Panc1 (cell line): ENCODE measurements around the gene PPP1CA. TPM values are rescaled to one million over a fixed set of nuclear protein-coding genes. Genes with fewer than 3 reads are reported as not detected.

Experiments
- ATAC-seq: fragments of 200-7000 bp; cut with Tn5 transposase; 2 replicates; pipeline ENCODE4 v1.9.1; 2020; ENCODE audit warnings: mild to moderate bottlenecking, moderate library complexity
- BruUV-seq: library from RNA; stranded (reverse); fragments of 400-500 nt; replicated peaks from 2 replicates; lab custom pipeline; 2021; lab: Mats Ljungman, UMichigan
- CTCF ChIA-PET: fragments of 300-600 bp; sonication (Branson Sonifier 250); formaldehyde crosslinking; loops from one replicate; lab custom pipeline; 2022; ENCODE audit warnings: antibody characterized with exemption; lab: Charles Lee
- POLR2A ChIA-PET: fragments of 300-600 bp; sonication (Branson Sonifier 250); formaldehyde crosslinking; loops from one replicate; lab custom pipeline; 2022; ENCODE audit warnings: antibody characterized with exemption; lab: Charles Lee
- DNase-seq: peaks from one replicate; pipeline ENCODE4 v3.0.0-alpha.2; 2010; ENCODE audit warnings: low read depth, low spot score
- H3K27ac ChIP-seq: 2 replicates; pipeline ENCODE4 v1.5.1; 2011; ENCODE audit warnings: mild to moderate bottlenecking, low read length, inconsistent platforms
- H3K27me3 ChIP-seq: fragments of 200-500 bp; sonication (Bioruptor generic); 2 replicates; pipeline ENCODE4 v1.6.0; 2014; ENCODE audit warnings: low read length, inconsistent platforms; ENCODE audit not compliant: control insufficient read depth, insufficient read depth
- H3K36me3 ChIP-seq: fragments of 200-500 bp; sonication (Bioruptor generic); 2 replicates; pipeline ENCODE4 v1.5.1; 2014; ENCODE audit warnings: inconsistent platforms, mild to moderate bottlenecking, low read length, moderate library complexity; ENCODE audit not compliant: control insufficient read depth, insufficient read depth
- H3K4me1 ChIP-seq: 2 replicates; pipeline ENCODE4 v1.5.1; 2011; ENCODE audit warnings: inconsistent platforms, mild to moderate bottlenecking, low read length, moderate library complexity; ENCODE audit not compliant: control insufficient read depth, insufficient read depth
- H3K4me3 ChIP-seq, 2 experiments: 2 replicates each; pipeline ENCODE4 v1.5.1; 2011 to 2012; ENCODE audit warnings: low read depth in 2 of 2, low read length in 2 of 2, mild to moderate bottlenecking in 2 of 2, inconsistent platforms in 1 of 2, moderate library complexity in 1 of 2
- H3K9me3 ChIP-seq: fragments of 200-500 bp; sonication (Bioruptor generic); 2 replicates; pipeline ENCODE4 v1.5.1; 2014; ENCODE audit warnings: low read depth, mild to moderate bottlenecking, inconsistent platforms, low read length, moderate library complexity; ENCODE audit not compliant: control insufficient read depth, insufficient read depth
- POLR2AphosphoS5 ChIP-seq: IDR thresholded peaks from 2 replicates; pipeline ENCODE4 v1.6.1; 2012; ENCODE audit warnings: mild to moderate bottlenecking, low read depth, low read length, moderate library complexity
- SIN3A ChIP-seq: IDR thresholded peaks from 2 replicates; pipeline ENCODE4 v1.6.1; 2012; ENCODE audit warnings: low read depth, mild to moderate bottlenecking, low read length, moderate library complexity, borderline replicate concordance; ENCODE audit not compliant: insufficient read depth
- TCF7L2 ChIP-seq: IDR thresholded peaks from 2 replicates; pipeline ENCODE4 v1.6.1; 2011; ENCODE audit warnings: mild to moderate bottlenecking, low read depth, low read length, inconsistent platforms
- in situ Hi-C: cut with HindIII; loops from 2 replicates; pipeline ENCODE4 v1.10.0; 2016; ENCODE audit warnings: low sequenced_read_pairs, low pct_unique_long_range_greater_than_20kb
- intact Hi-C: fragments of 100-400 bp; cut with micrococcal nuclease; formaldehyde crosslinking; loops from one replicate; pipeline ENCODE4 v1.10.0; 2022; ENCODE audit not compliant: unreplicated experiment
- total RNA-seq: library from RNA; stranded (reverse); gene quantifications from one replicate; pipeline ENCODE4 v1.2.1, GENCODE V29; 2021; ENCODE audit not compliant: unreplicated experiment
- TF ChIP-seq, protein P1 (sequence below): fragments of 450-650 bp; IDR thresholded peaks from 2 replicates; pipeline ENCODE4 v1.5.1; 2017; ENCODE audit warnings: mild to moderate bottlenecking
- TF ChIP-seq, protein P2 (sequence below), 2 experiments: IDR thresholded peaks; 2 replicates each; pipeline ENCODE4 v1.6.1; 2011 to 2012; ENCODE audit warnings: low read depth in 2 of 2, control low read depth in 1 of 2, low read length in 1 of 2, mild to moderate bottlenecking in 1 of 2, moderate library complexity in 1 of 2; ENCODE audit not compliant: insufficient read depth in 1 of 2

PPP1CA gene
- total RNA-seq, 1 experiment from 2014 or later: 361 TPM

DNA sequence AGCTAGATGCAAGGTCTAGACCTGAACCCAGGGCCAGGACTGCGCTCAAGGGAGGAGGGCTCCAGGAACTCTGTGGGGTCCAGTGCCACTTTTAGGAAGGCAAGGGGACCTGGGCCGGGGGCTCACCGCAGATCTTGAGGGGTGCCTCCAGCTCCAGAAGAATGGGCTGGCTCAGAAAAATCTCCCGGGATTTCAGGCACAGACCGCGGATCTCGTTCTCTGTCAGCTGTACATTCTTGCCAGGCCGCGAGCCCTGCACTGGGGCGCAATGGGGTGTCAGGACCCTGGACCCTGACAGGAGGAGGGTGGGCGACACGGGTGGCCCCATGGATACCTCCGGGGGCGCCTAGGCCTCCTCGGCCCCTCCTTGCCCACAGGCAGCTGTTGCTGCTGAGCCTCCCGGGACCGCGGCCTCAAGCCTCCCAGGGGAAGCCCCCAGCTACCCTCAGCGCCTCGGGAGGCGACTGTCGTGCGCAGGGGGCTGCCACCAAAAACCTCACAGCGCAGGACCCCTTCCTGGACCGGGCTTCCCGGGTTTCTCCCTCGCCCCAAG is 640 bp downstream of the PPP1CA start:
- CTCF ChIA-PET: interaction anchor here (0.6 to 1.6 kb wide), 9 partner anchors 10 to 104 kb away, joined by 3 to 9 read pairs (median 6); partner anchors contain the start of gene PITPNM1
- in situ Hi-C loops: no loop called here
- Histone ChIP-seq H3K27me3 (no peaks in the 10 kb centered on the region), H3K27ac (peak overlapping the region; percentile 88), H3K36me3 (peaks cover 7% of the 10 kb centered on the region), H3K4me1 (peaks cover 38% of the 10 kb centered on the region), H3K4me3 (peak overlapping the region; percentile 84 to 96), H3K9me3 (no peaks in the 10 kb centered on the region)
- DNase-seq (no peak), ATAC-seq (peak; percentile 9; the same call in 1 of the 2 replicates)
- BruUV-seq: no TSS peak
- TF ChIP-seq, protein P1, sequence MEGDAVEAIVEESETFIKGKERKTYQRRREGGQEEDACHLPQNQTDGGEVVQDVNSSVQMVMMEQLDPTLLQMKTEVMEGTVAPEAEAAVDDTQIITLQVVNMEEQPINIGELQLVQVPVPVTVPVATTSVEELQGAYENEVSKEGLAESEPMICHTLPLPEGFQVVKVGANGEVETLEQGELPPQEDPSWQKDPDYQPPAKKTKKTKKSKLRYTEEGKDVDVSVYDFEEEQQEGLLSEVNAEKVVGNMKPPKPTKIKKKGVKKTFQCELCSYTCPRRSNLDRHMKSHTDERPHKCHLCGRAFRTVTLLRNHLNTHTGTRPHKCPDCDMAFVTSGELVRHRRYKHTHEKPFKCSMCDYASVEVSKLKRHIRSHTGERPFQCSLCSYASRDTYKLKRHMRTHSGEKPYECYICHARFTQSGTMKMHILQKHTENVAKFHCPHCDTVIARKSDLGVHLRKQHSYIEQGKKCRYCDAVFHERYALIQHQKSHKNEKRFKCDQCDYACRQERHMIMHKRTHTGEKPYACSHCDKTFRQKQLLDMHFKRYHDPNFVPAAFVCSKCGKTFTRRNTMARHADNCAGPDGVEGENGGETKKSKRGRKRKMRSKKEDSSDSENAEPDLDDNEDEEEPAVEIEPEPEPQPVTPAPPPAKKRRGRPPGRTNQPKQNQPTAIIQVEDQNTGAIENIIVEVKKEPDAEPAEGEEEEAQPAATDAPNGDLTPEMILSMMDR: no peak
- no peak for TF ChIP-seq TCF7L2
- TF ChIP-seq, protein P2, sequence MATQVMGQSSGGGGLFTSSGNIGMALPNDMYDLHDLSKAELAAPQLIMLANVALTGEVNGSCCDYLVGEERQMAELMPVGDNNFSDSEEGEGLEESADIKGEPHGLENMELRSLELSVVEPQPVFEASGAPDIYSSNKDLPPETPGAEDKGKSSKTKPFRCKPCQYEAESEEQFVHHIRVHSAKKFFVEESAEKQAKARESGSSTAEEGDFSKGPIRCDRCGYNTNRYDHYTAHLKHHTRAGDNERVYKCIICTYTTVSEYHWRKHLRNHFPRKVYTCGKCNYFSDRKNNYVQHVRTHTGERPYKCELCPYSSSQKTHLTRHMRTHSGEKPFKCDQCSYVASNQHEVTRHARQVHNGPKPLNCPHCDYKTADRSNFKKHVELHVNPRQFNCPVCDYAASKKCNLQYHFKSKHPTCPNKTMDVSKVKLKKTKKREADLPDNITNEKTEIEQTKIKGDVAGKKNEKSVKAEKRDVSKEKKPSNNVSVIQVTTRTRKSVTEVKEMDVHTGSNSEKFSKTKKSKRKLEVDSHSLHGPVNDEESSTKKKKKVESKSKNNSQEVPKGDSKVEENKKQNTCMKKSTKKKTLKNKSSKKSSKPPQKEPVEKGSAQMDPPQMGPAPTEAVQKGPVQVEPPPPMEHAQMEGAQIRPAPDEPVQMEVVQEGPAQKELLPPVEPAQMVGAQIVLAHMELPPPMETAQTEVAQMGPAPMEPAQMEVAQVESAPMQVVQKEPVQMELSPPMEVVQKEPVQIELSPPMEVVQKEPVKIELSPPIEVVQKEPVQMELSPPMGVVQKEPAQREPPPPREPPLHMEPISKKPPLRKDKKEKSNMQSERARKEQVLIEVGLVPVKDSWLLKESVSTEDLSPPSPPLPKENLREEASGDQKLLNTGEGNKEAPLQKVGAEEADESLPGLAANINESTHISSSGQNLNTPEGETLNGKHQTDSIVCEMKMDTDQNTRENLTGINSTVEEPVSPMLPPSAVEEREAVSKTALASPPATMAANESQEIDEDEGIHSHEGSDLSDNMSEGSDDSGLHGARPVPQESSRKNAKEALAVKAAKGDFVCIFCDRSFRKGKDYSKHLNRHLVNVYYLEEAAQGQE (IDR thresholded peaks at IDR 0.05; ENCODE audit: insufficient read depth in 1 of 2, low read depth in 2 of 2, low read length in 1 of 2): no peak
- TF ChIP-seq SIN3A: no peak
- TF ChIP-seq POLR2AphosphoS5: 0 out of 2 replicates have a peak, but pooled peaks have one; percentile 3
- POLR2A ChIA-PET: interaction anchor here (0.5 to 1.7 kb wide), 11 partner anchors 11 to 354 kb away, joined by 3 to 8 read pairs (median 4); no protein-coding TSS in a partner anchor
- intact Hi-C loops: no loop called here

DNA sequence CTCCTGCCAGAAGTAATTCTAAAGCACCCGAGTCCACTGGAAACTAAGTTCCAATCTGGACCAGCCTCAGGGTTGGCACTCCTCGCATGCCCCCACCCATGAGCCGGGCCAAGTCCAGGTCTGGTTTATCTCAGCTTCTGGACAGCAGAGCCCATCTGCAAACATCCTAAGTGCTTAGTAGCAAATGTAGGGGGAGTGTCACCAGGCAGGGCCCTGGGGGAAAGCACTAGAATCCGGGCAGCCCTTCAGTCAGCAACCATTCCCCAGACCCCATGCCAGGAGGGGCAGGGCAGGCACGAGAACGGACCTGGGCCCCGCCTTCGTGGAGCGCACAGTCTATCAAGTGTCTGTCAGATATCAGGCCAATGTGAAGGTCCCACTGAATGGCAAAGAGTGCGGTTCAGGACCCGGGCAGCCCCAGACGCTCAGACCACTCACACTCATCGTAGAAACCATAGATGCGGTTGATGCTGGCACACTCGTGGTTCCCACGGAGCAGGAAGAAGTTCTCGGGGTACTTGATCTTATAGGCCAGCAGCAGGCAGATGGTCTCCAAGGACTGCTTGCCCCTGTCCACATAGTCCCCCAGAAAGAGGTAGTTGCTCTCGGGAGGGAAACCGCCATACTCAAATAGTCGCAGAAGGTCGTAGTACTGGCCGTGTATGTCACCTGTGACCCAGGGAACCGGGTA is 1.3 kb downstream of the PPP1CA start:
- Histone ChIP-seq H3K9me3 (no peaks in the 10 kb centered on the region), H3K27ac (peak overlapping the region; percentile 88), H3K27me3 (no peaks in the 10 kb centered on the region), H3K4me1 (peaks cover 38% of the 10 kb centered on the region), H3K4me3 (peak overlapping the region; percentile 84 to 96), H3K36me3 (peaks cover 7% of the 10 kb centered on the region)
- in situ Hi-C loops: no loop called here
- ChIA-PET POLR2A (interaction anchor here (0.5 to 1.7 kb wide), 3 partner anchors 11 to 106 kb away, joined by 3 to 9 read pairs (median 4); no protein-coding TSS in a partner anchor), CTCF (interaction anchor here (1.1 to 1.4 kb wide), 3 partner anchors 24 to 55 kb away, joined by 3 to 6 read pairs (median 3); no protein-coding TSS in a partner anchor)
- BruUV-seq: no TSS peak
- no peak for DNase-seq
- TF ChIP-seq TCF7L2 (no peak), SIN3A (no peak), POLR2AphosphoS5 (no peak)
- TF ChIP-seq, protein P1: no peak
- TF ChIP-seq, protein P2 (IDR thresholded peaks at IDR 0.05; ENCODE audit: insufficient read depth in 1 of 2, low read depth in 2 of 2, low read length in 1 of 2): no peak
- ATAC-seq: no peak
- intact Hi-C loops: no loop called here
